CD14-positive monocyte (primary cell): ENCODE data around the gene ZNF407. TPM values are rescaled to one million over a fixed set of nuclear protein-coding genes. Genes with fewer than 3 reads are reported as not detected.

Experiments
- DNase-seq, 3 donors: peaks; one replicate each; pipeline ENCODE4 v3.0.0-alpha.2; 2011 to 2022
- H2AFZ ChIP-seq: 2 replicates; pipeline ENCODE4 v1.6.0; 2012; ENCODE audit warnings: mild to moderate bottlenecking, low read depth, low read length, inconsistent platforms; ENCODE audit not compliant: insufficient read depth, poor library complexity, severe bottlenecking
- H3K27ac ChIP-seq, 2 donors: 1 replicate in 1 of 2; 2 replicates in 1 of 2; pipeline ENCODE4 v1.5.1; 2012 to 2013; ENCODE audit warnings: low read length in 2 of 2, control low read depth in 1 of 2, inconsistent platforms in 1 of 2, low read depth in 1 of 2, mild to moderate bottlenecking in 1 of 2
- H3K27me3 ChIP-seq, 2 donors: one replicate each; pipeline versions ENCODE4 v1.6.0 to v1.6.1; 2011 to 2013; ENCODE audit warnings: low read length in 2 of 2; ENCODE audit not compliant: control insufficient read depth in 2 of 2, insufficient read depth in 2 of 2
- H3K36me3 ChIP-seq, 2 donors: replicated peaks in 1 of 2; 1 replicate in 1 of 2; 2 replicates in 1 of 2; pipeline versions ENCODE4 v1.5.1 to v1.6.1; 2012 to 2013; ENCODE audit warnings: low read length in 2 of 2, control low read depth in 1 of 2, inconsistent platforms in 1 of 2, mild to moderate bottlenecking in 1 of 2; ENCODE audit not compliant: insufficient read depth in 2 of 2, control insufficient read depth in 1 of 2
- H3K4me1 ChIP-seq, 2 donors: 1 replicate in 1 of 2; 2 replicates in 1 of 2; pipeline versions ENCODE4 v1.5.1 to v1.6.1; 2012 to 2013; ENCODE audit warnings: low read length in 2 of 2, control low read depth in 1 of 2, inconsistent platforms in 1 of 2, mild to moderate bottlenecking in 1 of 2, moderate library complexity in 1 of 2; ENCODE audit not compliant: insufficient read depth in 2 of 2, control insufficient read depth in 1 of 2
- H3K4me2 ChIP-seq: replicated peaks from 2 replicates; pipeline ENCODE3; 2012; ENCODE audit warnings: low read length, moderate library complexity, mild to moderate bottlenecking; ENCODE audit not compliant: poor library complexity, severe bottlenecking; ENCODE audit errors: extremely low read depth
- H3K4me3 ChIP-seq, 3 experiments: fragments of 200-600 bp in 1 of 3; sonication (generic) in 1 of 3; replicated peaks in 1 of 3; 1 replicate in 2 of 3; 2 replicates in 1 of 3; pipeline ENCODE4 v1.5.1; 2011 to 2013; ENCODE audit warnings: low read length in 3 of 3, mild to moderate bottlenecking in 3 of 3, control low read depth in 2 of 3, low read depth in 2 of 3, inconsistent platforms in 1 of 3, moderate library complexity in 1 of 3
- H3K79me2 ChIP-seq: 2 replicates; pipeline ENCODE4 v1.6.0; 2012; ENCODE audit warnings: mild to moderate bottlenecking, control low read depth, inconsistent platforms, low read length, moderate library complexity; ENCODE audit not compliant: insufficient read depth
- H3K9ac ChIP-seq: 2 replicates; pipeline ENCODE4 v1.6.0; 2017; ENCODE audit warnings: low read length, mild to moderate bottlenecking; ENCODE audit not compliant: insufficient read depth, poor library complexity, severe bottlenecking
- H3K9me3 ChIP-seq, 2 donors: replicated peaks in 1 of 2; 1 replicate in 1 of 2; 2 replicates in 1 of 2; pipeline versions ENCODE4 v1.5.1 to v1.6.1; 2012 to 2013; ENCODE audit warnings: low read length in 2 of 2, control low read depth in 1 of 2; ENCODE audit not compliant: control insufficient read depth in 1 of 2, insufficient read depth in 1 of 2
- H4K20me1 ChIP-seq: 2 replicates; pipeline ENCODE4 v1.6.0; 2012; ENCODE audit warnings: mild to moderate bottlenecking, low read length, control low read depth, moderate library complexity; ENCODE audit not compliant: insufficient read depth
- H3K27ac Mint-ChIP-seq, 7 donors: one replicate each; pipeline ENCODE4 v1.8.0; 2020; ENCODE audit warnings: mild to moderate bottlenecking in 7 of 7, mixed read lengths in 7 of 7, moderate library complexity in 6 of 7, inconsistent platforms in 2 of 7
- H3K27me3 Mint-ChIP-seq, 3 donors: one replicate each; pipeline ENCODE4 v1.8.0; 2021 to 2022; ENCODE audit warnings: low read depth in 3 of 3, mild to moderate bottlenecking in 3 of 3, mixed read lengths in 3 of 3, moderate library complexity in 3 of 3, inconsistent platforms in 1 of 3
- H3K36me3 Mint-ChIP-seq, 2 donors: one replicate each; pipeline ENCODE4 v1.8.0; 2020; ENCODE audit warnings: mixed read lengths in 2 of 2, inconsistent platforms in 1 of 2, mild to moderate bottlenecking in 1 of 2
- H3K4me1 Mint-ChIP-seq: one replicate; pipeline ENCODE4 v1.8.0; 2020; ENCODE audit warnings: mild to moderate bottlenecking, mixed read lengths
- H3K4me3 Mint-ChIP-seq, 2 donors: one replicate each; pipeline ENCODE4 v1.8.0; 2020; ENCODE audit warnings: mild to moderate bottlenecking in 2 of 2, mixed read lengths in 2 of 2, moderate library complexity in 1 of 2
- H3K9me3 Mint-ChIP-seq, 7 donors: one replicate each; pipeline ENCODE4 v1.8.0; 2020 to 2022; ENCODE audit warnings: mixed read lengths in 7 of 7, mild to moderate bottlenecking in 6 of 7, moderate library complexity in 6 of 7, inconsistent platforms in 2 of 7
- WGBS: methylation state at CpG from one replicate; pipeline ENCODE4 v1.1.5; 2013; ENCODE audit warnings: missing lambda C conversion rate; ENCODE audit not compliant: insufficient coverage; 5-methylcytosine and 5-hydroxymethylcytosine counted together
- intact Hi-C, 2 donors: fragments of 100-400 bp; cut with micrococcal nuclease; formaldehyde crosslinking; loops; one replicate each; pipeline versions ENCODE4 v1.15.0 to v1.15.1; 2023
- polyA plus RNA-seq, 3 donors: library from polyadenylated mRNA; depleted of rRNA in 1 of 3; unstranded in 2 of 3; stranded (reverse) in 1 of 3; fragments of 300-500 nt in 2 of 3; fragments of >200 nt in 1 of 3; fragmentation: Illumina TruSeq in 2 of 3; gene quantifications; 1 replicate in 2 of 3; 2 replicates in 1 of 3; pipeline ENCODE4 v1.2.3, GENCODE V29; 2012 to 2021
- TF ChIP-seq, protein P1 (sequence below): fragments of 200-600 bp; IDR thresholded peaks from one replicate; pipeline ENCODE4 v1.8.0; 2022; ENCODE audit warnings: antibody characterized with exemption, mild to moderate bottlenecking

The ZNF407 gene
- polyA plus RNA-seq, 3 donors = 1.3 to 3.6 (median 1.6) TPM

DNA sequence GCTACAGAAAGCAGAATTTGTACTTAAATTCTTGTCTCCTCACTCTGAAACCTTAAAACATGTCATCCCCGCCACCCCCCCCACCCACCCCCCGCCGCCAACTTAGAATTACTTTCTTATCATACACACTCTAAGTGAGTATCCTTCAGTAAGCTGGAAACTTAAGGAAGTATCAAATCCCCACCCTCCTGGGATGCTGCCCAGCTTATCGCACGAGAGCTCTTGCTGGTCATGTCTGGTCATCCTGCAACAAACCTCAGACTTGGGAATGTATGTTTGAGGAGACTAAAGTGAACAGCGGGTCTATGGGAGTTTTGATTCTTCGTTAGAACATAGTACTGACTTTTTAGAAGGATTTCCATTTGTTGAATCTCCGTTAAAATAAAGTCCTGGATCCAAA is 408.0 kb downstream of the ZNF407 start:
- intact Hi-C loops = no loop called here
- H3K4me1 Mint-ChIP-seq = peaks cover 13% of the 10 kb centered on the region
- Histone ChIP-seq H3K4me1 (peaks cover 0 to 6% of the 10 kb centered on the region in 2 donors), H4K20me1 (no peaks in the 10 kb centered on the region), H3K9me3 (no peaks in the 10 kb centered on the region), H3K4me3 (no peak overlapping the region), H3K9ac (no peak overlapping the region), H3K36me3 (no peaks in the 10 kb centered on the region), H3K27ac (no peak overlapping the region), H3K79me2 (no peaks in the 10 kb centered on the region), H3K4me2 (no peak overlapping the region), H2AFZ (no peak overlapping the region), H3K27me3 (no peaks in the 10 kb centered on the region)
- H3K9me3 Mint-ChIP-seq = no peaks in the 10 kb centered on the region
- WGBS = 94% methylated on average over 2 of the region's 8 CpGs
- TF ChIP-seq, protein P1, sequence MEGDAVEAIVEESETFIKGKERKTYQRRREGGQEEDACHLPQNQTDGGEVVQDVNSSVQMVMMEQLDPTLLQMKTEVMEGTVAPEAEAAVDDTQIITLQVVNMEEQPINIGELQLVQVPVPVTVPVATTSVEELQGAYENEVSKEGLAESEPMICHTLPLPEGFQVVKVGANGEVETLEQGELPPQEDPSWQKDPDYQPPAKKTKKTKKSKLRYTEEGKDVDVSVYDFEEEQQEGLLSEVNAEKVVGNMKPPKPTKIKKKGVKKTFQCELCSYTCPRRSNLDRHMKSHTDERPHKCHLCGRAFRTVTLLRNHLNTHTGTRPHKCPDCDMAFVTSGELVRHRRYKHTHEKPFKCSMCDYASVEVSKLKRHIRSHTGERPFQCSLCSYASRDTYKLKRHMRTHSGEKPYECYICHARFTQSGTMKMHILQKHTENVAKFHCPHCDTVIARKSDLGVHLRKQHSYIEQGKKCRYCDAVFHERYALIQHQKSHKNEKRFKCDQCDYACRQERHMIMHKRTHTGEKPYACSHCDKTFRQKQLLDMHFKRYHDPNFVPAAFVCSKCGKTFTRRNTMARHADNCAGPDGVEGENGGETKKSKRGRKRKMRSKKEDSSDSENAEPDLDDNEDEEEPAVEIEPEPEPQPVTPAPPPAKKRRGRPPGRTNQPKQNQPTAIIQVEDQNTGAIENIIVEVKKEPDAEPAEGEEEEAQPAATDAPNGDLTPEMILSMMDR = no peak
- peaks cover 4 to 10% of the 10 kb centered on the region in 2 donors for H3K36me3 Mint-ChIP-seq
- no peak overlapping the region for H3K27ac Mint-ChIP-seq
- no peak for DNase-seq
- no peaks in the 10 kb centered on the region for H3K27me3 Mint-ChIP-seq
- no peak overlapping the region for H3K4me3 Mint-ChIP-seq

DNA sequence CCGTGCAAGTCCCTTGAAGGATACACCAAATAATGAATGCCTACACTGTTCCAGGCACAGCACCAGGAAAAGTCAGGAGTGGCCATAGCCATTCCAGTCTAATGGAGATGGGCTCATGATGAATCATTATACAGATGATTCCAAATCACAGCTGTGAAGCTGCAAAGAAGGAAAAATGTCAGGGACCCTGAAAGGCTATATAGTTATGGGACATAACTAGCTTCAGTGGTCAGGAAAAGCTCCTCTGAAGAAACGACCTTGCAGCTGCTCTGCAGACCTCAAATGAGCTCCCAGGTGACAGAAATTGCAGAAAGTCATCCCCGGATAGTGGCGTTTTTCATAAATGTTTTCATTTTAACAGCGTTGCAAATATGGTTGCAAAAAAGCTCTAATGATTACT is 410.5 kb downstream of the ZNF407 start:
- Histone ChIP-seq H3K4me3 (no peak overlapping the region), H3K9ac (no peak overlapping the region), H3K36me3 (no peaks in the 10 kb centered on the region), H3K9me3 (no peaks in the 10 kb centered on the region), H3K4me2 (no peak overlapping the region), H3K4me1 (peaks cover 0 to 2% of the 10 kb centered on the region in 2 donors), H3K27ac (no peak overlapping the region), H3K79me2 (no peaks in the 10 kb centered on the region), H4K20me1 (no peaks in the 10 kb centered on the region), H3K27me3 (no peaks in the 10 kb centered on the region), H2AFZ (no peak overlapping the region)
- WGBS = 88% methylated on average over 2 of the region's 5 CpGs
- Mint-ChIP-seq H3K27me3 (no peaks in the 10 kb centered on the region), H3K4me3 (no peak overlapping the region), H3K9me3 (no peaks in the 10 kb centered on the region), H3K27ac (no peak overlapping the region), H3K4me1 (peaks cover 8% of the 10 kb centered on the region), H3K36me3 (peaks cover 4 to 10% of the 10 kb centered on the region in 2 donors)
- DNase-seq = no peak
- TF ChIP-seq, protein P1 = no peak
- intact Hi-C loops = no loop called here
